Fibroblast of villous mesenchyme (primary cell): Measurements from ENCODE around the gene PTPN20. TPM values are rescaled to one million over a fixed set of nuclear protein-coding genes. Genes with fewer than 3 reads are reported as not detected.

ENCODE experiments used
- DNase-seq: peaks from one replicate; pipeline ENCODE4 v3.0.0-alpha.2; 2010; ENCODE audit warnings: low read depth
- H3K4me3 ChIP-seq: 2 replicates; pipeline ENCODE4 v1.5.1; 2011; ENCODE audit warnings: low read depth, mild to moderate bottlenecking, low read length
- total RNA-seq: library from RNA; depleted of rRNA; stranded (reverse); fragments of >200 nt; gene quantifications from 2 replicates; pipeline ENCODE4 v1.2.3, GENCODE V29; 2012
- TF ChIP-seq, protein P1 (sequence below): IDR thresholded peaks from 2 replicates; pipeline ENCODE4 v1.5.1; 2012; ENCODE audit warnings: low read depth, mild to moderate bottlenecking, low read length; ENCODE audit not compliant: insufficient read depth

PTPN20 gene
- total RNA-seq, 1 donor = 0.43 TPM

DNA sequence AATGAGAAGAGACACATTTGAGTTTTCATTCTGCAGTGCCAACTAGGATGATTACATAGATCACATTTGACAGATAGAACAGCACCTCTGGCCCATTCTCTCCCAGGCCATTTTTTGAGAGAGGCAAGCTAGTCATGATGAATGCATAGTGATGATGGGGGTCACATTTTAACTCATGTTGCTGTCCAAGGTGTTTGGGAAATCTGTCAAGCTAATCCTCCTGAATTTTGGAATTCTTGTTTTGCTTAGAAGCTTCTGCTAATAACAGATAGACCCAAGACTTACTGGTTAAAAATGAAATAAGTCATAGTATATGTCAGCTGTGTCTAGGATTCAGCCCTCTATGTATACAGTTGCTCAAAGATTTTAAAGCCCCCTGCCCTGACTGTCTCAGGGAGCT is 101.0 kb downstream of the PTPN20 start:
- DNase-seq = no peak
- TF ChIP-seq, protein P1, sequence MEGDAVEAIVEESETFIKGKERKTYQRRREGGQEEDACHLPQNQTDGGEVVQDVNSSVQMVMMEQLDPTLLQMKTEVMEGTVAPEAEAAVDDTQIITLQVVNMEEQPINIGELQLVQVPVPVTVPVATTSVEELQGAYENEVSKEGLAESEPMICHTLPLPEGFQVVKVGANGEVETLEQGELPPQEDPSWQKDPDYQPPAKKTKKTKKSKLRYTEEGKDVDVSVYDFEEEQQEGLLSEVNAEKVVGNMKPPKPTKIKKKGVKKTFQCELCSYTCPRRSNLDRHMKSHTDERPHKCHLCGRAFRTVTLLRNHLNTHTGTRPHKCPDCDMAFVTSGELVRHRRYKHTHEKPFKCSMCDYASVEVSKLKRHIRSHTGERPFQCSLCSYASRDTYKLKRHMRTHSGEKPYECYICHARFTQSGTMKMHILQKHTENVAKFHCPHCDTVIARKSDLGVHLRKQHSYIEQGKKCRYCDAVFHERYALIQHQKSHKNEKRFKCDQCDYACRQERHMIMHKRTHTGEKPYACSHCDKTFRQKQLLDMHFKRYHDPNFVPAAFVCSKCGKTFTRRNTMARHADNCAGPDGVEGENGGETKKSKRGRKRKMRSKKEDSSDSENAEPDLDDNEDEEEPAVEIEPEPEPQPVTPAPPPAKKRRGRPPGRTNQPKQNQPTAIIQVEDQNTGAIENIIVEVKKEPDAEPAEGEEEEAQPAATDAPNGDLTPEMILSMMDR = no peak
- no peak overlapping the region for H3K4me3 ChIP-seq

DNA sequence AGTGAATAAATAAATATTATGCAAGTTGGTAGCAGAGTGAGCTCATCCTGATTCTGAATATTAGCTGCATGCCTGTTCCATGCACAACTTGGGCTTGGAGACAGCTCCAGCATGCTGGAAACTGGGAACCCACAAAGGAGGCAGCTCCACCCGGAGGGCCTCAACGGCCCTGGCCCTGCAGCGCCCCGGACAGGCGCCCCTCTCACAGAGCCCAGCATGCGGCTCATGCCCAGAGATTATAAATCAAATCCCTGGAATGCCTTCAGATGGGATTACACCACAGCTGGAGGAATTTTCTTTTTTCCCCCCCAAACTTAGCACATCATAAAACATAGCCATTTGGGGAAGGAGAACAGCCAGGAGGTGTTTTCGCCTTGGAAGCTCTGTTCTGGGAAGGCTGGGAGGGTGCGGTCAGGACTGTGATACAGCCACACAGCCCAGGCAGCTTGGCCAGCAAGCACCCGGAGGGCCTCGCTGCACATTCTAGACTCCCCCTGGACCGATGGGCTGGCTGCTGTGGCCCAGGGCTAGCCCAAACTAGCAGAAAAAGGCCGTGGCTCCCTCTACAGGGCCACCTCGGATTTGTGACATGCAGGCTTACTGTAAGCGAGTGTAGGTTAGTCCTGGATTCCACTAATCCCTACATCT is 102.4 kb downstream of the PTPN20 start:
- TF ChIP-seq, protein P1 = no peak
- DNase-seq = no peak
- no peak overlapping the region for H3K4me3 ChIP-seq

DNA sequence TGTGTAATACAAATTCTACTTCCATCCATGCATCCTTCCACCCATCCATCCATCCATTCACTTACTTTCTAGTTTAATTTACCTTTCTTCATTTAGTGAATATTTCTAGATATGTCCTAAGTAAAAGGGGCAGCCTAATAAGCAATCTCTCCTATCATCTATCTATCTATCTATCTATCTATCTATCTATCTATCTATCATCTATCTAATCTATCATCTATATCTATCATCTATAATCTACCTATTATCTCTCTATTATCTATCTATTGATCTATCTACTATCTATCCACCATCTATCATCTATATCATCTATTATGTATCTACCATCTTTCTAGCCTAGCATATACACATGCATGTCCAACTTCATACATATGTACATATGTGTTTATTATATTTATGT is 104.2 kb downstream of the PTPN20 start:
- no peak for DNase-seq
- TF ChIP-seq, protein P1 = no peak

DNA sequence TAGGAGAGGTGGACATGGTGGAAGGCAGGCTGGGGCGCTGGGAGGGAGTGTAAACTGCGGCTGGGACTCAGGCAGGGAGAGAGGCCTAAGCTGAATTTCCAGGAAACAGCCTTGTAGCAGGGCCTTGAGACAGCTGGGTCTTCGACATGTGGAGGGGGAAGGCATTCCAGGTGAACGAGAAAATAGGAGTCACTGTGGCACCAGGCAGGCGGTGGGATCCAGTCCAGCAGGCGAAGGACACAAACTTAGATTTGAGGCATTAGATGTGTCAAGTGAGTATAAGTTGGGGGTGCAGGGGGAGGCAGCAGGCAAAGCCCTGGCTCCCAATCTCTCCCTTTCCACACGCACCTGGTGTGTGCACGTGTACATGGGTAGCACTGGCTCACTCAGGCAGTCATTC is 105.3 kb downstream of the PTPN20 start:
- TF ChIP-seq, protein P1 = no peak
- no peak for DNase-seq
- no peak overlapping the region for H3K4me3 ChIP-seq

More for the DNA sequence above, 104.2 kb downstream of the PTPN20 start:
- H3K4me3 ChIP-seq = no peak overlapping the region

DNA sequence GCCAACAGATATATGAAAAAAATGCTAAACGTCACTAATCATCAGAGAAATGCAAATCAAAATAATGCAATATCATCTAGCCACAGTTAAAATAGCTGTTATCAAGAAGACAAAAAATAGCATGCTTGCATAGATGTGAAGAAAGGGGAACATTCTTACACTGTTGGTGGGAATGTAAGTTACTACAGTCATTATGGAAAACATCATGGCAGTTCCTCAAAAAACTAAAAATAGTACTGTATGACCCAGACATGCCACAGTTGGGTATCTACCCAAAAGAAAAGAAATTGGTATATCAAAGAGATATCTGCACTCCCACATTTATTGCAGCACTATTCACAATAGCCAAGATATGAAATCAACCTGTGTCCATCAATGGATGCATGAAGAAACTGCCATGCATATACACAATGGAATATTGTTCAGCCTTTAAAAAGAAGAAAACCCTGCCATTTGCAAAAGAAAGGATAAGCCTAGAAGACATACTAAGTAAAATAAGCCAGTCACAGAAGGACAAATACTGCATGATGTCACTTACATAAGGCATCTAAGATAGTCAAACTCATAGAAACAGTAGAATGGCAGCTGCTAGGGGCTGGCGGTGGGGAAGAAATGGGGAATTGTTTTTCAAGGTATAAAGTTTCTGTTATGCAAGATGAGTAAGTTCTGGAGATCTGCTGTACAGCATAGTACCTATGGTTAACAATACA is 107.0 kb downstream of the PTPN20 start:
- DNase-seq = no peak
- no peak overlapping the region for H3K4me3 ChIP-seq
- TF ChIP-seq, protein P1 = no peak

DNA sequence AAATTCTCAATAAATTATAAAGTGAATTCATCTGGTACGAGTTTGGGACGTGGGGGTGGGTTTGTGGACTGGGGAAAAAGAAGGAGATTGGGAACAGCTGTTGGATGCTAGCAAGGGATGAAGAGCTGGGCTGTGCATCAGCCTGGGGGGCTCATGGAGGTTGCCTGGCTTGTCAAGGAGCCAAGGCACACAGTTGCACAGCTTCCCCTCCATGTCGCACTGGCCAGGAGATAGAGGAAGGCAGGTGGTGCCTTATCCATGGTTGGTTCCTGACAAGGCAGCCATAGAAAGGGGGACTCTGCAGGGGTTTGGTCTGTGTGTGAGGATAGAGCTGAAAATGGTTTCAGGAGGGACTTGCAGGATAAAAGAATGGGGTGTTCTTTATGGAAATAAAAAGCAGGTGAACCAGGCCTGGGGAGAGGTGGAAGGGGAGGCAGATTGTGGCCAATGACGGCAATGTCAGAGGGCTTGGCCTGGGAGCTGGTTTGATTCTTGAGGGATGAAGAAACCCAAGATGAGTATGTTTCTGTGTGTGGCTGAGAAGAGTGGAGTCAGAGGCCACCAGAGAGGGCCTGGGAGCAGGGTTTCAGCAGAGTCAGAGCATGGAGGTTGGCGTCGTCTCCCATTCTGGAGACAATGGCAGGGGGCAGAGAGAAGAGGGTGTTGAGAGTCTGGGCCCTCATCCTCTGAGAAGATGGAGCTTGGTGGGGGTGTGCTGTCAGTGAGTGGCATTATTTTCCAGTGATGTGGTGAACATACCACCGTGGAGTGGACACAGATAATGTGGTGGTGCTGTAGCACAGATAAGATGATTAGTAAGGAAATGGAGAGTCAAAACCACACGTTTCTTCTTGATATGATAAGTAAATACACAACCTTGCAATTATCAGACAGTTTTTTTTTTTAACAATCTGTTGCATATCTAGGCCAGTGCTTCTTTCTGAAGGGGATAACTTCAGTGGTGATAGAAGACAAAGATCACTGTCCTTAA is 108.2 kb downstream of the PTPN20 start:
- TF ChIP-seq, protein P1 = no peak
- no peak for DNase-seq
- no peak overlapping the region for H3K4me3 ChIP-seq
